Stimulated activated CD8-positive, alpha-beta memory T cell treated with anti-CD3 and anti-CD28 coated beads, Interleukin-7, amount 100 ng/mL, for 4 hours (primary cell): ENCODE data around the gene CLEC16A.

Experiments used
- DNase-seq, 2 donors: peaks; one replicate each; pipeline ENCODE4 v3.0.0-alpha.2; 2020; ENCODE audit warnings: low read depth in 2 of 2

Gene CLEC16A

GRCh38 chr16:11140466-11140865, 196.1 kb downstream of the CLEC16A start:
- no peak for DNase-seq

- DNase-seq, result no peak
These were observed 196.5 kb downstream of the CLEC16A start for GRCh38 chr16:11140867-11141266.

- no peak for DNase-seq
These were observed 197.3 kb downstream of the CLEC16A start for GRCh38 chr16:11141409-11142260.

DNA sequence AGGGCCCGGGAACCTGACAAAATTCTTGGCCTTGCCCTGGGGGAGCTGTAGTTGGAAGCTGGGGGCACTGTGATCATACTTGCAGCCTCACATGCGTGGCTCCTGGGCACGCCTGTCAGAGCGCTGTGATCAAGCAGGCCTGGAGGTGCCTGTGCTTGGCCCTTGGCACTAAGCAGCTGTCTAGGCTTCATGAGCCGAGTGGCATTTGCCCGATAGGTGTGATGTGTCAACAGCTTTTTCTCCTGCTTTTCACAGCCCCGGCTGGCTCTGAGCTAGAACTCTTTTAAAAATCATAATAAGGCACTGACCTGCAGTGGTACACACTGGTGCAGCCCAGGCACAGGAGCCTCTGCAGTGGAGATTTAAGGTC, 197.9 kb downstream of the CLEC16A start:
- no peak for DNase-seq

- no peak for DNase-seq
These were observed 198.6 kb downstream of the CLEC16A start for GRCh38 chr16:11142951-11143350.

GRCh38 chr16:11143372-11144035, 199.1 kb downstream of the CLEC16A start:
- DNase-seq, result no peak

DNA sequence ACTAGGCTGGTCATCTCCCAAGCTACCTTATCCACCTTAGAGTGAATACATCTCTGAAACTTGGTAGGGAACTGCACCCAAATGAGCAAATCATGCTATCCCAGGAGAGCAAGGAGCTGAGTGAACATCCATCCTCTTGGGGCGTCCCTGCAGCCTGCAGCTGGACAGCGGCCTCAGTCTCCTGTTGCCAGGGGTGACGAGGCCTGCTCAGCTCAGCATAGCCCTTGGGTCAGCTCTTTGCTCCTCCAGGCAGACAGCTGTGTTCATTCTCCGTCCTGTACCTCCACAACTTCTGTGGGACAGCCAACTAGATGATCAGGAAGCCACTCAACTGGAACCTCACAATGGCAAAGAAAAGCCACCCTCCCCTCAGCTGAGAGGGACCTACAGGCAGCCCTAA, 199.8 kb downstream of the CLEC16A start:
- no peak for DNase-seq

DNA sequence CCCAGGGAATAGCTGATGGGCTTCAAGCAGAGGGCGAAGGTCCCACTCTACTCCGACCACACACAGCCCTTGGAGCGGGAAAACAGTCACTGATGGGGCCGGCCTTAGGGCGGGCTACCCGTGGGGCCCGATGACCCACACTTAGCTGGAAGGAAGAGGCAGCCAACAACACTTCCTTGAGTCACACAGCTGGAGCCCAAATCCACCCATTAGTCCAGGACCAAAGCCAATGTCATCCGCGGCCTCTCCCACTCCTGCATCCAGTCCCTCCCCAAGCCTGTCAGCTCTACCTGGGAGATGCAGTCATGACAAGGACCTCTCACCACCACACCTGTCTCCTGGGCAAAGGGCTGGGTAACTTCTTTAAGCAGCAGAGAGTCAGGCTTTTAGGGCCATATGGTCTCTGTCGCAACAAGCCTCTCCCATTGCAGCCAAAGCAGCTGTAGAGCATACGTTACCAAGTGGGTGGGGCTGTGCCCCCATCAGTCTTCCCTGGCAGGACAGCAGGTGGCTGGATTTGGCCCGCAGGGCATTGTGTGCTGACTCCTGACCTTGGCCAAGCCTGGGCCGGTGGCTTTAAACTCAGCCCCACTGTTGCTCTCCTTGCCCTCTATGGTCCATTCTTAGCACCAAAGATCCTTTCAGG, 200.9 kb downstream of the CLEC16A start:
- no peak for DNase-seq

DNA sequence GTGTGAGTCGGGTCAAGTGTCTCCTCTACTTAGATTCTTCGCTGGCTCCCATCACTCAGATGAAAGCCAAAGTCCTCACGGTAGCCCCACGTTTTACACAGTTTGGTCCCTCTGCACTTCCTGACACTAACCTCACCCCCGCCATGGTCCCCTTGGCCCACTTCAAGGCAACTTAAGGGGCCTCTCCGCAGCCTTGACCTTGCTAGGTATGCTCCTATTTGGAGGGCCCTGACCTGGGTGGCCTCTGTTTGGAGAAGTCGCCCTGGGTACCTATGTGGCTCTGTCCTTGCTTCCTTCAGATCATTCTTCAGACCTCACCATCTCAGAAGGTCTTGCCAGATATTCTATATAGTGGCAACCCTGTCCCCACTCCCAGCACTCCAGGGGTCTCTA, 201.5 kb downstream of the CLEC16A start:
- DNase-seq, result no peak

GRCh38 chr16:11147033-11147753, 202.8 kb downstream of the CLEC16A start:
- DNase-seq, result no peak

GRCh38 chr16:11147754-11148444, 203.5 kb downstream of the CLEC16A start:
- no peak for DNase-seq

- no peak for DNase-seq
These were observed 204.8 kb downstream of the CLEC16A start for GRCh38 chr16:11149011-11149616.

GRCh38 chr16:11150190-11150589, 205.8 kb downstream of the CLEC16A start:
- no peak for DNase-seq

DNA sequence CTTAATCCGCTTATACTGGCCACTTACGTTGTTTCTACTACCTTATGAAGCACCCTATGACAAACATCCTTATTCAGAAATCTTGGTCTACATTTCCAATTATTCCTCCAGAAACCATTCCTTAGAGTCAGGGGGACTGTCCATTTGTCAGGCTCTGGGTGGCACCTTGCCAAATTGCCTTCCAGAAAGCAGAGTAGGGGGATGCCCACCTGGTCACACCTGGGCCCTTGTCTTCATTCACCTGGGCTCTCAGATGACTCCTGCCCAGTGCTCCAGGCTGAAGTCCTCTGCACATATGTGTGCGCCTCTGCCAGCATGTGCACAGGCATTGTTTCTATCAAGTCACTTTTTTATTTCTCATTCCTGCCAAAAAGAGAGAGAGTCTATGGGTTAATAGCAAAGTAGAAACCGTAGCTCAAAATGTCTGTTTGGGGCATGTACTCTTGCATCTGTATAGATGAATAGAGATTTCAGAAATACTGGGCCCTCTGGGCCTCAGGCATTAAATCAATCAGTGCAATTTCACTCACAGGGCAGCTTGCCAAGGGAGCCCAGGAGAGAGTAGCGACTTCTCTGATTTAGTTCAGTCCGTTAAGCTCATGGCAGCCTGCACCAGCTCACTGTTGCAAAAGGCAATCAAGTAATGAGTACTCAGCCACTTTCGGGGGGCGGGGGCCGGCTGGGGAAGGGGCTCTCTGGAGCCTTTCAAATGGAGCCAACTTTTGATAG, 207.0 kb downstream of the CLEC16A start:
- no peak for DNase-seq

GRCh38 chr16:11151885-11152629, 207.7 kb downstream of the CLEC16A start:
- no peak for DNase-seq

- DNase-seq, result no peak
These were observed 208.4 kb downstream of the CLEC16A start for GRCh38 chr16:11152677-11153331.

- no peak for DNase-seq
These were observed 211.0 kb downstream of the CLEC16A start for GRCh38 chr16:11155284-11155806.

DNA sequence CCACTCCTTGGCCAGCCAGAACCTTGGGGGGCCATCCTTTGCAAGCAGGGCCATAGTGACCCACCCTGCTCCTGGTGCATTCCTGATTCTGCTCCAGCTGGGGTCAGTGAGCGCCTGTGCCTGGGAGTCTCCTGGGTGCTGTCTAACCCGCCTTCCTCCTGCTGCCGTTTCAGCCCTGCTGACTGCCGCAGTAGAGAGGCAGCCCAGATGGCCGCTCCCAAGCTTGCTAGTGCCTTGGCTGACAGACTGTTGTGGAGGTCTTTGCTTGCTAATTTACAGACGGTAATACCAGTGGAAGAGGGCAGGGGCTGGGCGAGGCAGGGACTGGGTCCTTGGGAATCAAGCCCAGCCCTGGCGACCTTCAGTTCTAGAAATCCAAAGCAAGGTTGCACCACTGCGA, 212.0 kb downstream of the CLEC16A start:
- no peak for DNase-seq

DNA sequence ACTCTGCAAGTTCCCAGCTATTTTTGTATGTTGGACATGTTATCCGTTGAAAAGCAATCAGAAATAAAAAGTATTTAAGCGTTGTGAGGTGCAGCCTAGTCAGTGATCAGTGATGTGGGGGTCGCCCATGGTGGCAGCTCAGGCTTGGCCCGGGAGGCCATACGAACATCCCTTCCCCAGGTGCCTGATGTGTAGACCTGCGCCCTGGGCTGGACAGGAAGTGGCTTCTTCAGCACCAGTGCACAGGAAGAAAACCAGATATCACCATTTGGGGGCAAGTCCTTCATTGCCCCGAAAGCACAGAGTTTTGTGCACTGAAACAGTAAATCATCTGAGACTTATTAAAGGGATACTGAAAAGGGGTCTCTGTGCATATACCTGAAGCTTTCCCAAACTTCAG, 212.8 kb downstream of the CLEC16A start:
- no peak for DNase-seq
